ENCODE measurements around the gene SEZ6.

Gene SEZ6

GRCh38 chr17:29012535-29012934 lies 6.7 kb upstream of the SEZ6 start:
- no peak for FAIRE-seq
- no peak for TF ChIP-seq CTCF (IDR thresholded peaks at IDR 0.05; ENCODE audit: insufficient read depth, missing control alignments)

GRCh38 chr17:29010586-29010985 lies 4.8 kb upstream of the SEZ6 start:
- DNase-seq (ENCODE audit: insufficient read length, low spot score) (no peak), FAIRE-seq (no peak)
- no peak for TF ChIP-seq CTCF (IDR thresholded peaks at IDR 0.05; ENCODE audit: insufficient read depth, missing control alignments)

More at GRCh38 chr17:29012535-29012934, 6.7 kb upstream of the SEZ6 start:
- no peak for DNase-seq (ENCODE audit: insufficient read length, low spot score)

- TF ChIP-seq CTCF (IDR thresholded peaks at IDR 0.05; ENCODE audit: insufficient read depth, missing control alignments) = no peak
- no peak for DNase-seq (ENCODE audit: insufficient read length, low spot score)
- FAIRE-seq = no peak
These were observed 4.3 kb upstream of the SEZ6 start for GRCh38 chr17:29010129-29010528.

GRCh38 chr17:29008591-29008990 lies 2.8 kb upstream of the SEZ6 start:
- no peak for FAIRE-seq
- no peak for TF ChIP-seq CTCF (IDR thresholded peaks at IDR 0.05; ENCODE audit: insufficient read depth, missing control alignments)
- DNase-seq (ENCODE audit: insufficient read length, low spot score) = no peak

GRCh38 chr17:29007860-29008455 lies 2.1 kb upstream of the SEZ6 start:
- FAIRE-seq = no peak
- TF ChIP-seq CTCF (IDR thresholded peaks at IDR 0.05; ENCODE audit: insufficient read depth, missing control alignments) = no peak
- DNase-seq (ENCODE audit: insufficient read length, low spot score) = no peak

GRCh38 chr17:29007456-29007855 lies 1.6 kb upstream of the SEZ6 start:
- DNase-seq (ENCODE audit: insufficient read length, low spot score) (no peak), FAIRE-seq (no peak)
- TF ChIP-seq CTCF (IDR thresholded peaks at IDR 0.05; ENCODE audit: insufficient read depth, missing control alignments) = peak; percentile 43

GRCh38 chr17:29004081-29004692 lies 1.6 kb downstream of the SEZ6 start:
- FAIRE-seq (no peak), DNase-seq (ENCODE audit: insufficient read length, low spot score) (no peak)
- TF ChIP-seq CTCF (IDR thresholded peaks at IDR 0.05; ENCODE audit: insufficient read depth, missing control alignments) = no peak

Data from D721Med (cell line).